Renal pelvis (tissue), 4 donors: ENCODE results near the gene RHEBL1. TPM values are rescaled to one million over a fixed set of nuclear protein-coding genes. Genes with fewer than 3 reads are reported as not detected.

ENCODE experiments used
- DNase-seq: peaks from one replicate; pipeline ENCODE4 v3.0.0-alpha.2; 2013
- polyA plus RNA-seq, 3 donors: library from polyadenylated mRNA; unstranded; fragments of 120-200 nt; gene quantifications; one replicate each; pipeline ENCODE4 v1.2.1, GENCODE V29; 2013; ENCODE audit not compliant: insufficient read length in 3 of 3

RHEBL1 gene
- polyA plus RNA-seq, 3 donors: 1.6 to 2.1 (median 2.0) TPM

- no peak for DNase-seq
Observed at GRCh38 chr12:49037111-49037946, 32.5 kb downstream of the RHEBL1 start.

DNA sequence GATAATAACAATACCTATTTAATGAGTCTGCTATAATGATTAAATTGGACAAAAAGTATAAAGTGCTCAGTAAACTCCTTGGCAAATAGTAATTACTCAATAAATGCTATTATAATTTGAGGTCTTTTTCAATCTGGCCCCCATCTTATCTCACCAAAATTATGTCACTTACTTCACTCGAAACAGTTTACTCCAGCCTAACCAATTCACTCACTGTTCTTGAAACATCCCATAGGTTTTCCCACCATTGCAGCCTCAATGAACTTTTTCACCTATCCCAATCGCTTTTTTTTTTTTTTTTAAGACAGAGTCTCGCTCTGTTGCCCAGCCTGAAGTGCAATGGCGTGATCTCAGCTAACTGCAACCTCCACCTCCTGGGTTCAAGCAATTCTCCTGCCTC, 33.8 kb downstream of the RHEBL1 start:
- DNase-seq: no peak

- DNase-seq: no peak
Observed at GRCh38 chr12:49034286-49034622, 35.5 kb downstream of the RHEBL1 start.

DNA sequence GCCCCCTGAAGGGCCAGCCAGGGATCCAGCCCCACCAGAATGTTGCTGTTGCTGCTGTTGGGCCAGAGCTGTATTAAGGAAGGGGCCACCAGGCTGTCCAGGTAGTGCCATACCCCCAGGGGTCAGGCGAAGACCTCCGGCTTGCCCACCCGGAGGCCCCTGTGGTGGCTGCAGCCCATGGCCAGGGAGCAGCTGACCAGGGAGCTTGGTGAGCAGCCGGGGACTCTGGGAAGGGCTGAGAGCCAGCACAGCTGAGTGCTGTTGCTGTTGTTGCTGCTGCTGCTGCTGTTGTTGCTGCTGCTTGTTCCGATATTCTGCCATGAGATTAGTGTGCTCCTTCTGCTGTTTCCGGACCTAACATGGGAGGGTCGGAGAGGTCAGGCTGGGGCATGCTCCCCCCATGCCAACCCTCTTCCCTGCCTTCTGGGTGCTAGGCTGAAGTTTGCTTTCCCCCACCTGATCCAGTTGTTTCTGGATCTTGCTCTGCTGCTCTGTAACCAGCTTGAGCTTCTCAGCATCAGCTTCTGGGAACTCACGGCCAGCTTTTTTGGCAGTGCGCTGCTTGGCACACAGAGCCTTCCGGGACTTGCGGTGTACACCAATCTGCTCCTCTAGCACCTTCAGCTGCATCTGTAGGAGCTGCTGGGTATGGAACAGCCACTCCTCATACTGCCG, 36.0 kb downstream of the RHEBL1 start:
- no peak for DNase-seq

DNA sequence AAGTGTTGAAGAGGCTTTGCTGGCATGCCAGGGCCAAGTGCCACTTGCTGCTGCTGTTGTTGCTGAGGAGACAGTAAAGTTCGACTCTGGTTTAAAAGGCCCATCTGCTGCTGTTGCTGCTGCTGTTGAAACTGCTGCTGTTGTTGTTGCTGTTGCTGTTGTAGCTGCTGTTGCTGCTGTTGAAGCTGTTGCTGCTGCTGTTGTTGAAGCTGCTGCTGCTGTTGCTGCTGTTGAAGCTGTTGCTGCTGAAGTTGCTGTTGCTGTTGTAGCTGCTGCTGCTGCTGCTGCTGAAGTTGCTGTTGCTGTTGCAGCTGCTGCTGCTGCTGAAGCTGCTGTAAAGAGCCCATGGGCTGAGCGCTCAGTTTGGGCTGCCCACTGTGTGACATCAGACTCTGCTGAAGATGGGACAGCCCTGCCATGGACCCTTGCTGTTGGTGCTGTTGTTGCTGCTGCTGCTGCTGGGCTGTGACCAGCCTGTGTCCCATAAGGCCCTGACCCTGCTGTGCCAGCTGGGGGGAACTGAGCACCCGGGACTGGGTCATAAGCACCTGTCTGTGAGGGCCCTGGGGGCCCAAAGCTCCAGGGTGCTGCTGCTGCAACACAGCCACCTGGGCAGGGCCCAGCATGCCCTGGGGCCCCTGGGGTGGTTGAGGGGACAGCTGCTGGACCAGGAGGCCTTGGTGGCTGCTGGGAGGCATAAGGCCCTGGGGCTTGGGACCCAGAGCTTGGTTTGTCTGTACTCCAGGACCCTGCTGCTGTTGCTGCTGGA, 36.9 kb downstream of the RHEBL1 start:
- no peak for DNase-seq

- DNase-seq: no peak
Observed at GRCh38 chr12:49032276-49032675, 37.5 kb downstream of the RHEBL1 start.

- no peak for DNase-seq
Observed at GRCh38 chr12:49031573-49032161, 38.1 kb downstream of the RHEBL1 start.

- DNase-seq: no peak
Observed at GRCh38 chr12:49030714-49031572, 38.8 kb downstream of the RHEBL1 start.

DNA sequence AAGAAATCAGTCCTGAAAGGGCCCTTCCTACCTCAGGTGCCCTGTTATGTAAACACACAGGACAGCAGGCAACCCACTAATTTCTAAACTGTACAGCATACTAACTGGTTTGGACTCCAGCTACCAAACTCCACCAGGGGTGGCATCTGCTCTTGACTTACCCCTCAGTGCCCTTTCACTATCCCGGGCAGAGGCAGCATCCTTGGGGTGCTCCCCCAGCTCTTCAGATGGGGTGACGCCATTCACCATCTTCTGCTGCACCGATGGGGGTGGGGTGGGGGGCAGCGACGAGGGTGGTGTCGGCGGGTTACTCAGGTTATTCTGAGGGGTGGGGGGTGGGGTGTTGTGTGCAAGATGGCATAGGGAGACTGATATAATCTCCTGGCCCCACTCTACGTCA, 39.7 kb downstream of the RHEBL1 start:
- no peak for DNase-seq

GRCh38 chr12:49028666-49029275, 41.0 kb downstream of the RHEBL1 start:
- no peak for DNase-seq

DNA sequence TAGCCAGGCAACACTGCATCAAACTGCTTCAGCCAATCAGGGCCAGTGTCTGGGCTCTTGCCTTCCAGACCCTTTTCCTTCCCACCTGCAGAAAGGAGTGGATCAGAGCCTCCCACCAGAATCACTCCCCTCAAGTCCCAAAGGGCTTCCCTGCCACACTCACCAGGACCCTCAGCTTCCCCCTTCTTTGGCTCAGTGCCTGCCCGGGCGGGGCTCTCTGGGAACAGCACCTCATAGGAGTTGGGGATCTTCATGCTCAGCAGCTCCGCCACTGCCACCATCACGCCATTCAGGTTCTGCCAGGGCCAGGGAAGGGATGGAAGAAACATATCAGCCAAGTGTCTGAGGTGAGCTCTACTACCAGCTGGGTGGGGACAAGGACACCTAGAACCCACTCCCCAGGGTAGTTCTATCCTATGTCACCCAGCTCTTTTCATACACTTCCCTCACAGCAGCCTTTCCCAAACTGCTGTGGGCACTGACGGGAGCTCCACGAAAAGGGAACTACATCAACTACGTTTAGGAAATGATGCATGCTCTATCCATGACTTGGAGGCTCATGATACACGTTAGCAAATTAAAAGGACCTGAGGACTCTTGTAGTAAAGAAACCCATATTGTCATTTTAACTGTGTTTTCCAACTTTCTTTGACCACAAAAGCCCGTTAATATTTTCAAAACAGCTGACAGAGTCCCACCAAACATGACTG, 41.8 kb downstream of the RHEBL1 start:
- no peak for DNase-seq

DNA sequence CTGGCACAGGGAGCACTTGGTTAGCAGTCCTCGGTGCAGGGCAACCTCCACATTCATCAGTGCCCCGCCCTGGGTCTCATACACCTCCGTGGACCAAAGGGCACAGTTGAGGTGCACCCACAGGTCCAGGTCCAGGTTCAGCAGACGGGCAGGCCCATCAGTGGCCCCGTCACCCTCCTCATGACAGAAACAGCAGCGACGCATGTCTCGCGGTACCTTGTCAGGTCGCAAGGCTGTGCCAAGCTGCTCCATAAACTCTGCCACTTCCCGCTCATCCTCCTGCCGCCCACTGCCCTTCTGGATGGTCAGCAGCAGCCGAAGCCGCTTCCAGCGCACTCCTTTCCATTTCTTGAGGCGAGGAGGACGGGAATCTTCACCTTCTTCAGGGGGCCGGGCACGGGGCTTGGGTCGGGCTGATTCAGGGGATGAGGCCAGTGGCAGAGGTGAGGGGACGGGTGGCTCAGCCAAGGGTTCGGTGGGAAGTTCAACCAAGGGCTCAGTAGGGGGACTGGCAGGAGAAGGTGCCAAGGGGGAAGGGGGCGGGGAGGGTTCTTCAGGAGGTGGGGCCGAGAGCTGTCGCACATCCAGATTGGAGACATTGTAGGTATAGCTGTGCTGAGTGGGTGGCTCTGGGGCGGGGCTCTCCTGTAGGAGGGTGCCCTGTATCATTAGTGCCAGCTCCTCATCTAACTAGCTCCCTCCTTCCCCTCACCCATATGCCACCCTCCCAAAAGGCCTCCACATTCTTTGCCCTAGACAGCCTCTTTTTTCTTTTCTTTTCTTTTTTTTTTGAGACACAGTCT, 42.9 kb downstream of the RHEBL1 start:
- no peak for DNase-seq

DNA sequence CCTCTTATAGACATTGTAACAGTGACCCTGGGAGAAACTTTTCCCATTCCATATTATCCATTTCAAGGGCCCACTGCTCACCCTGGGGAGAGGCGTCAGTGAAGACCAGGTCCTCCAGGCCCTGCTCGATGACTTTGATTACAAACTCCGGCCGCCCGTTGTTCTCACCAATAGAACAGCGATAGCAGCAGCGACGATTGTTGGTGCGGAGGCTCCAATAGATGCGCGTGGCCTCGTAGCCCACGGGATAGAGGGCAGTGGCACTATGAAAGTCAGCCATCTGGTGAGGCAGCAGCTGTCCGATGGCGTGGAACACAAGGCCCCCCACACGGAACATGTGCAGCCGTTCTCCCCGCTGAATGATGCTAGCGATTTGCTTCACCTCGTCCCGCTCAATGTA, 43.7 kb downstream of the RHEBL1 start:
- no peak for DNase-seq

DNA sequence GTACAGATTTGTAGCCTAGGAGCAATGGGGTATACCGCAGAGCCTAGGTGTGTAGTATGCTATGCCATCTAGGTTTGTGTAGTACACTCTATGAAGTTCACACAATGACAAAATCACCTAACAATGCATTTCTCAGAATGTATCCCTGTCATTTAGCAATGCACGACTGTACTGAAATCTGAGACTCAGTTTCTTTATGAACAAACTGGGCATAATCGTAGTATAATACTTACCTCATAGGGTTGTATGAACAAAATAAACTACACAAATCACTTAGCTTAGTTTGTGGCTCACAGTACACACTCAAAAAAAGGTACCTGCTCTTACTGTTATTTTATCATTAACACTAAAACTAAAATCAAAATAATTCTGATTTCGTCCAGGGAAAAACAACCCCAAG, 44.3 kb downstream of the RHEBL1 start:
- no peak for DNase-seq

DNA sequence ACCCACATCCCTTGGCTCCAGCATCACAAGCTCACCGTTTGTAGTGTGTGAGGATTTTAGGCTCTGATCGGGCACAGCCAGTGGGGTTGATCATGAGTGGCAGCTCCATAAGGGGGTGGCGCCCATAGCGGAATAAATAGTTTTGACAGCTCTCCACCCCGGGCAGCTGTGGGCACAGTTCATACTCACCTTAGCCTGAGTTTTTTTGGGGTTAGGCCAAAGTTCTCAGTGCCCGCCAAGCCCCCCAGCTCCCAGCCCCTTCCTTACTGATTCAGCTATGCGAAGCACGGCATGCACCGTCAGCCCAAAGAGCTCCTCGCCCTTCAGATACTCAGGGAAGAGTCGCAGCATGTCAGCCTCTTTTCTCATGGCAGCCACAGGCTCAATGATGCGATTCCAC, 45.2 kb downstream of the RHEBL1 start:
- DNase-seq: no peak

DNA sequence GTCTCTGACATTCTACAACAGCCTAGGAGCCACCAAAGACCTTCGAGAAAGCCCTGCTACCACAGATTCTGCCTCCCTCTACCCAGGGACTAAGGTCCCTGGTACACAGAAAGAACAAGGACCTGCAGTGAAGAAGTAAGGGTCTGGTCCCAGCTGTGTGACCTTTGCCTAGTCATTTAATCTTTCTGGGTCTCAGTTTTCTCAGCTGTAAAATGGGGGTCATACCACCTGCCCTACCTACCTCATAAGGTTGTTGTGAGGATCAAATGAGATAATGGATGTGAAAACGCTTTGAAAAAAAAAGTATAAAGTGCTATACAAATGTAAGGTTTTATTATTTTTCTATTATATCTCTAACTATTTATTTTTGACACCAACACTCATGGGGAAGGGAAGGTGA, 46.0 kb downstream of the RHEBL1 start:
- DNase-seq: no peak

DNA sequence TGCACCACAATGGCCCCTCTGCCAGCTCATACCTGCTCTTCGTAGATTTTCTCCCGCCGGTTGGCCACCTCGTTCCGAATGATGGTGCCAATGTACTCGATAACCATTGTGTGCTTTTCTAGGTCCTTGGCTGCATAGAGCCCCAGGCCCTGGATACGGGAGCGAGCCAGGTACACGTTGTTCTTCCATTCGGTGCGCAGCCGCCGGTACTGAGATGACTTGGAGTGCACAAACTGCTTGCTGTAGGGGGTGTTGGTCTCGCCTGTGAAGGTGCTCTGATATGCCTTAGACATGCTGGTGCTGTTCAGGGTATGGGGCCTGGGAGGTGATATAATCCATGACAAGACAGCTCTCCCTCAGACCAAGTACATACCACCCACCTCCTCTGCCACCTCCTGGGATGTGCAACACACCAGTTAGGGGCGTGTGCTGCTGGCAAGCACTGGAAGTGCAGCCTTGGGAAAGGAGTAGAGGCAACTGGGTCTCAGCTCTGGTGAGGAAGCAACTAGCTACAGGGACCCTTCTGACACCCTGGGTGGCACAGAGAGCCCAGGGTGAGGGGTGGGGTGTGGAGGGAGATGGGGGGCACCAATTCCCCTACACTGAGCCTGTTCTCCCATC, 47.1 kb downstream of the RHEBL1 start:
- no peak for DNase-seq

- DNase-seq: no peak
Observed at GRCh38 chr12:49021292-49021915, 48.4 kb downstream of the RHEBL1 start.

DNA sequence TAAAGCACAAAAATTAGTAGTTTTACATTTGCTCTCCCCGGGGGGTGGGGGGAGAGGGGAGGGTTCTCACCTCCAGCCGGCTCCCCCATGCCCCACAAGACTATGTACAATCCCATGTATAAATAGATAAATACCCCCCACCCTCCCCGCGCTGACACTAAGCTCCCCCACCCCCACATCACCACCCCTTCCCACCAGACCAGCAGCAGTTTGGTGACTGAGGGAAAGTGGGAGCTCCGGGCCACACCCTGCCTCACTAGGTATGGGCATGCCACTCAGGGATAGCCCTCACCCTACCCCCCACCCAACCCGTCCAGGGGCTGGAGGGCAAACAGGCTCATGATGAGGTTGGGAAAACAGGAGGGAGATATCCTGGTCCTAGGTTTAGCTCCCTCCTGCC, 49.3 kb downstream of the RHEBL1 start:
- DNase-seq: no peak
